CD4-positive, alpha-beta T cell (primary cell): ENCODE measurements around the gene HERC3. TPM values are rescaled to one million over a fixed set of nuclear protein-coding genes. Genes with fewer than 3 reads are reported as not detected.

Experiments used
- ATAC-seq: fragments of 200-7000 bp; cut with Tn5 transposase; one replicate; pipeline ENCODE4 v1.10.0; 2022; ENCODE audit warnings: mild to moderate bottlenecking; ENCODE audit not compliant: poor library complexity
- CTCF ChIA-PET: fragments of 350-600 bp; sonication (Branson Sonifier 250); formaldehyde crosslinking; loops from one replicate; lab custom pipeline; 2021; ENCODE audit warnings: antibody characterized with exemption, inconsistent platforms; lab: Charles Lee
- POLR2A ChIA-PET: fragments of 350-600 bp; sonication (Branson Sonifier 250); formaldehyde crosslinking; loops from one replicate; lab custom pipeline; 2021; ENCODE audit warnings: antibody characterized with exemption, inconsistent platforms; lab: Charles Lee
- DNase-seq, 14 experiments: peaks; one replicate each; pipeline ENCODE4 v3.0.0-alpha.2; 2013 to 2020; ENCODE audit warnings: mixed read lengths in 2 of 14
- H3K27ac ChIP-seq, 2 donors: one replicate each; pipeline versions ENCODE4 v1.5.1 to v1.7.0; 2013; ENCODE audit warnings: low read length in 2 of 2, low read depth in 1 of 2, mild to moderate bottlenecking in 1 of 2
- H3K27me3 ChIP-seq, 2 experiments: 1 replicate in 1 of 2; 2 replicates in 1 of 2; pipeline versions ENCODE4 v1.6.1 to v1.7.0; 2013; ENCODE audit warnings: low read length in 2 of 2, control low read depth in 1 of 2, mild to moderate bottlenecking in 1 of 2, moderate library complexity in 1 of 2; ENCODE audit not compliant: insufficient read depth in 2 of 2, control insufficient read depth in 1 of 2
- H3K36me3 ChIP-seq: one replicate; pipeline ENCODE4 v1.6.1; 2013; ENCODE audit warnings: low read length, control low read depth; ENCODE audit not compliant: insufficient read depth
- H3K4me1 ChIP-seq: one replicate; pipeline ENCODE4 v1.6.1; 2013; ENCODE audit warnings: low read length, control low read depth; ENCODE audit not compliant: insufficient read depth
- H3K4me3 ChIP-seq: one replicate; pipeline ENCODE4 v1.5.1; 2013; ENCODE audit warnings: mild to moderate bottlenecking, low read length, moderate library complexity
- H3K9me3 ChIP-seq, 2 experiments: 1 replicate in 1 of 2; 2 replicates in 1 of 2; pipeline versions ENCODE4 v1.6.1 to v1.7.0; 2013; ENCODE audit warnings: low read length in 2 of 2, mild to moderate bottlenecking in 2 of 2, control low read depth in 1 of 2, moderate library complexity in 1 of 2; ENCODE audit not compliant: control insufficient read depth in 1 of 2, insufficient read depth in 1 of 2
- H3K27ac Mint-ChIP-seq: one replicate; pipeline ENCODE4 v1.8.0; 2020; ENCODE audit warnings: mixed read lengths
- H3K27me3 Mint-ChIP-seq: one replicate; pipeline ENCODE4 v1.8.0; 2021; ENCODE audit warnings: mixed read lengths
- H3K36me3 Mint-ChIP-seq: one replicate; pipeline ENCODE4 v1.8.0; 2021; ENCODE audit warnings: low read depth, mixed read lengths
- H3K4me1 Mint-ChIP-seq: one replicate; pipeline ENCODE4 v1.8.0; 2021; ENCODE audit warnings: low read depth, mixed read lengths
- H3K4me3 Mint-ChIP-seq: one replicate; pipeline ENCODE4 v1.8.0; 2020; ENCODE audit warnings: mild to moderate bottlenecking, mixed read lengths
- H3K9me3 Mint-ChIP-seq: one replicate; pipeline ENCODE4 v1.8.0; 2020; ENCODE audit warnings: mixed read lengths
- intact Hi-C, 2 experiments: fragments of 100-400 bp; cut with DNase I in 1 of 2; cut with micrococcal nuclease in 1 of 2; formaldehyde crosslinking; loops; one replicate each; pipeline versions ENCODE4 v1.15.1 to v1.9.0; 2023 to 2025; cut with DNase I, micrococcal nuclease
- total RNA-seq, 174 experiments: library from RNA in 2 of 174; stranded (reverse) in 2 of 174; gene quantifications; one replicate each; pipeline ENCODE4 v1.2.3 and lab custom pipeline; 2021 to 2026
- TF ChIP-seq, protein P1 (sequence below): fragments of 200-600 bp; IDR thresholded peaks from one replicate; pipeline ENCODE4 v1.8.0; 2022; ENCODE audit warnings: antibody characterized with exemption, mild to moderate bottlenecking

The HERC3 gene
- total RNA-seq, 2 experiments from 2014 or later, result 63.1 to 66.4 TPM

DNA sequence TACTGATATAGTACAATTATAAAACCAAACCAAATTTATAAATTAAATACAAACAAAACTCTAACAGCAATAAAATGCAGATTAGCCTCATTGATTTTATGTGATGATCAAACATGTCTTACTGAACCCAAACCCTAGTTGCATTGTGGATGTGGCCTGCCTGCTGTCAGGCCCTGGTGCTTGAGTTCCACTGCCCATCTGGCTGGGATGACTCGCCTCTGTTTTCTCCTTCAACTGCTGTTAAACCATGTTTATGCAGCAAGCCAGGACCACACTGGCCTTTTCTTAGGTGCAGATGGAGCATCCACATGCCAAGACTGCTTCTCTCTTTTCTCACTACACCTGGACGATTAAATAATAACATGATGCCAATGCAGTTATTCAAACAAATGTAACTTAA is 82.7 kb downstream of the HERC3 start:
- no peak overlapping the region for H3K27ac Mint-ChIP-seq

DNA sequence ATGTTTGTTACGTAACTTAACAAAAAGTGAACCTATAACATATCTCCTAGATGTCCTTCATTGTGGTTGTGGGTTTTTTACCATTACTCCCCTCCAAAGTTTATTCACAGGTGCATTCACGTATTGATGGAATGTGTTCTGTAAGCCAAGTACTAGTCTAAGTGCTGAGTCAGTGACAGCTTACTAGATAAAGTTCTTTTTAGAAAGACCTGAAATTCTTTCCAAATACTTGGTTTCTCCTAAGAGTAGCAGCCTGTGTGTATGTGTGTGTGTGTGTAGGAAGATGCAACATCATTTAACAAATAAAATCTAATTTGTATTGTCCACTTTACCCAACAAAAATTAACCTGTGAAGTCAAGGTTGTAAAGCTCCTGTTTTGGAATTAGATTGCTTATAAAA is 83.3 kb downstream of the HERC3 start:
- H3K9me3 ChIP-seq, result no peaks in the 10 kb centered on the region
- no peak overlapping the region for H3K4me3 ChIP-seq
- H3K27me3 ChIP-seq, result no peaks in the 10 kb centered on the region
- POLR2A ChIA-PET, result no interaction called here
- no peak overlapping the region for H3K4me3 Mint-ChIP-seq
- peaks cover 65% of the 10 kb centered on the region for H3K36me3 ChIP-seq
- peaks cover 3% of the 10 kb centered on the region for H3K4me1 Mint-ChIP-seq
- no peaks in the 10 kb centered on the region for H3K4me1 ChIP-seq
- H3K27ac ChIP-seq, result no peak overlapping the region
- peak overlapping the region; percentile 39 for H3K27ac Mint-ChIP-seq
- H3K9me3 Mint-ChIP-seq, result no peaks in the 10 kb centered on the region
- H3K27me3 Mint-ChIP-seq, result no peaks in the 10 kb centered on the region
- intact Hi-C loops, result no loop called here
- H3K36me3 Mint-ChIP-seq, result peaks cover 84% of the 10 kb centered on the region
- DNase-seq (no peak), ATAC-seq (no peak)
- CTCF ChIA-PET, result no interaction called here
- TF ChIP-seq, protein P1, sequence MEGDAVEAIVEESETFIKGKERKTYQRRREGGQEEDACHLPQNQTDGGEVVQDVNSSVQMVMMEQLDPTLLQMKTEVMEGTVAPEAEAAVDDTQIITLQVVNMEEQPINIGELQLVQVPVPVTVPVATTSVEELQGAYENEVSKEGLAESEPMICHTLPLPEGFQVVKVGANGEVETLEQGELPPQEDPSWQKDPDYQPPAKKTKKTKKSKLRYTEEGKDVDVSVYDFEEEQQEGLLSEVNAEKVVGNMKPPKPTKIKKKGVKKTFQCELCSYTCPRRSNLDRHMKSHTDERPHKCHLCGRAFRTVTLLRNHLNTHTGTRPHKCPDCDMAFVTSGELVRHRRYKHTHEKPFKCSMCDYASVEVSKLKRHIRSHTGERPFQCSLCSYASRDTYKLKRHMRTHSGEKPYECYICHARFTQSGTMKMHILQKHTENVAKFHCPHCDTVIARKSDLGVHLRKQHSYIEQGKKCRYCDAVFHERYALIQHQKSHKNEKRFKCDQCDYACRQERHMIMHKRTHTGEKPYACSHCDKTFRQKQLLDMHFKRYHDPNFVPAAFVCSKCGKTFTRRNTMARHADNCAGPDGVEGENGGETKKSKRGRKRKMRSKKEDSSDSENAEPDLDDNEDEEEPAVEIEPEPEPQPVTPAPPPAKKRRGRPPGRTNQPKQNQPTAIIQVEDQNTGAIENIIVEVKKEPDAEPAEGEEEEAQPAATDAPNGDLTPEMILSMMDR, result no peak

More for the DNA sequence above, 82.7 kb downstream of the HERC3 start:
- CTCF ChIA-PET, result no interaction called here
- Histone ChIP-seq H3K27ac (no peak overlapping the region), H3K27me3 (no peaks in the 10 kb centered on the region), H3K9me3 (no peaks in the 10 kb centered on the region), H3K4me1 (no peaks in the 10 kb centered on the region), H3K36me3 (peaks cover 65% of the 10 kb centered on the region), H3K4me3 (no peak overlapping the region)
- H3K27me3 Mint-ChIP-seq, result no peaks in the 10 kb centered on the region
- intact Hi-C loops, result loop anchor here in 1 of 2 experiments (5.0 kb wide), 1 partner anchor 347 kb away; no protein-coding TSS in a partner anchor
- DNase-seq, result no peak
- H3K36me3 Mint-ChIP-seq, result peaks cover 84% of the 10 kb centered on the region
- H3K4me1 Mint-ChIP-seq, result peaks cover 3% of the 10 kb centered on the region
- H3K4me3 Mint-ChIP-seq, result no peak overlapping the region
- ATAC-seq, result no peak
- POLR2A ChIA-PET, result no interaction called here
- no peaks in the 10 kb centered on the region for H3K9me3 Mint-ChIP-seq
- TF ChIP-seq, protein P1, result no peak

- H3K4me1 Mint-ChIP-seq, result no peaks in the 10 kb centered on the region
- TF ChIP-seq, protein P1, result no peak
- H3K36me3 Mint-ChIP-seq, result peaks cover 91% of the 10 kb centered on the region
- no peak overlapping the region for H3K27ac ChIP-seq
- no peaks in the 10 kb centered on the region for H3K27me3 Mint-ChIP-seq
- H3K4me3 ChIP-seq, result no peak overlapping the region
- POLR2A ChIA-PET, result no interaction called here
- intact Hi-C loops, result no loop called here
- ATAC-seq (no peak), DNase-seq (no peak)
- H3K36me3 ChIP-seq, result peaks cover 67% of the 10 kb centered on the region
- CTCF ChIA-PET, result no interaction called here
- no peak overlapping the region for H3K4me3 Mint-ChIP-seq
- no peaks in the 10 kb centered on the region for H3K9me3 Mint-ChIP-seq
- no peaks in the 10 kb centered on the region for H3K9me3 ChIP-seq
- no peak overlapping the region for H3K27ac Mint-ChIP-seq
- no peaks in the 10 kb centered on the region for H3K27me3 ChIP-seq
- no peaks in the 10 kb centered on the region for H3K4me1 ChIP-seq
Measured at GRCh38 chr4:88681209-88681608, 88.9 kb downstream of the HERC3 start.
